ENCODE data around the gene RAET1E.

The RAET1E gene

GRCh38 chr6:149891259-149891658, 6.7 kb downstream of the RAET1E start:
- DNase-seq (ENCODE audit: low read depth in 1 of 2, low spot score in 1 of 2), result no peak

GRCh38 chr6:149890629-149891045, 7.3 kb downstream of the RAET1E start:
- no peak for DNase-seq (ENCODE audit: low read depth in 1 of 2, low spot score in 1 of 2)

GRCh38 chr6:149889326-149889725, 8.6 kb downstream of the RAET1E start:
- DNase-seq (ENCODE audit: low read depth in 1 of 2, low spot score in 1 of 2), result no peak

GRCh38 chr6:149888659-149889058, 9.3 kb downstream of the RAET1E start:
- no peak for DNase-seq (ENCODE audit: low read depth in 1 of 2, low spot score in 1 of 2)

GRCh38 chr6:149888093-149888492, 9.8 kb downstream of the RAET1E start:
- DNase-seq (ENCODE audit: low read depth in 1 of 2, low spot score in 1 of 2), result no peak

- no peak for DNase-seq (ENCODE audit: low read depth in 1 of 2, low spot score in 1 of 2)
These were observed 10.6 kb downstream of the RAET1E start for GRCh38 chr6:149887343-149887742.

GRCh38 chr6:149885888-149886287, 12.0 kb downstream of the RAET1E start:
- DNase-seq (ENCODE audit: low read depth in 1 of 2, low spot score in 1 of 2), result no peak

GRCh38 chr6:149884617-149885016, 13.3 kb downstream of the RAET1E start:
- DNase-seq (ENCODE audit: low read depth in 1 of 2, low spot score in 1 of 2), result no peak

- no peak for DNase-seq (ENCODE audit: low read depth in 1 of 2, low spot score in 1 of 2)
These were observed 13.7 kb downstream of the RAET1E start for GRCh38 chr6:149884215-149884614.

GRCh38 chr6:149881860-149882259, 16.1 kb downstream of the RAET1E start:
- no peak for DNase-seq (ENCODE audit: low read depth in 1 of 2, low spot score in 1 of 2)

GRCh38 chr6:149881066-149881766, 16.7 kb downstream of the RAET1E start:
- DNase-seq (ENCODE audit: low read depth in 1 of 2, low spot score in 1 of 2), result no peak

- no peak for DNase-seq (ENCODE audit: low read depth in 1 of 2, low spot score in 1 of 2)
These were observed 20.3 kb downstream of the RAET1E start for GRCh38 chr6:149877659-149878058.

- DNase-seq (ENCODE audit: low read depth in 1 of 2, low spot score in 1 of 2), result no peak
These were observed 21.5 kb downstream of the RAET1E start for GRCh38 chr6:149876241-149876933.

- DNase-seq (ENCODE audit: low read depth in 1 of 2, low spot score in 1 of 2), result no peak
These were observed 25.7 kb downstream of the RAET1E start for GRCh38 chr6:149872233-149872632.

GRCh38 chr6:149871182-149871581, 26.7 kb downstream of the RAET1E start:
- DNase-seq (ENCODE audit: low read depth in 1 of 2, low spot score in 1 of 2), result no peak

GRCh38 chr6:149869275-149869892, 28.5 kb downstream of the RAET1E start:
- DNase-seq (ENCODE audit: low read depth in 1 of 2, low spot score in 1 of 2), result no peak

- no peak for DNase-seq (ENCODE audit: low read depth in 1 of 2, low spot score in 1 of 2)
These were observed 29.9 kb downstream of the RAET1E start for GRCh38 chr6:149867876-149868640.

GRCh38 chr6:149864578-149865535, 33.1 kb downstream of the RAET1E start:
- DNase-seq (ENCODE audit: low read depth in 1 of 2, low spot score in 1 of 2), result no peak

GRCh38 chr6:149863698-149864577, 34.0 kb downstream of the RAET1E start, which contains the start of gene LRP11:
Gene LRP11 (minus strand): TSS chr6:149864359. CDS start chr6:149864020, 339 bp downstream.
- DNase-seq (ENCODE audit: low read depth in 1 of 2, low spot score in 1 of 2), result peak; percentile 69 to 70
